ENCODE measurements around the gene DUSP1. TPM values are rescaled to one million over a fixed set of nuclear protein-coding genes. Genes with fewer than 3 reads are reported as not detected.
A peak's percentile ranks its signal among the peaks of the same experiment; 100 is the strongest.

Gene DUSP1
- total and polyA plus RNA-seq, 2 of the 13 experiments (the other 11 are each of a cell fraction or from before 2014, with no cell fraction given): 27.1 to 55.5 TPM

- TF ChIP-seq ZNF503 (CRISPR knock-in tag; IDR thresholded peaks at IDR 0.05): no peak
- TF ChIP-seq ZNF101 (CRISPR knock-in tag; IDR thresholded peaks at IDR 0.05; ENCODE audit: borderline replicate concordance, low read depth): no peak
- TF ChIP-seq NONO (IDR thresholded peaks at IDR 0.05): no peak
- no peak for TF ChIP-seq NONO (CRISPR knock-in tag; conservative IDR thresholded peaks at IDR 0.05)
- TF ChIP-seq MZF1 (CRISPR knock-in tag; IDR thresholded peaks at IDR 0.05; ENCODE audit: borderline replicate concordance): no peak
- no peak for TF ChIP-seq SSRP1 (CRISPR knock-in tag; IDR thresholded peaks at IDR 0.05)
- TF ChIP-seq SMARCC2 (IDR thresholded peaks at IDR 0.05): no peak
- TF ChIP-seq NBN (conservative IDR thresholded peaks at IDR 0.05): no peak
- TF ChIP-seq ZNF549 (CRISPR knock-in tag; IDR thresholded peaks at IDR 0.05): no peak
- TF ChIP-seq ZNF800 (CRISPR knock-in tag; IDR thresholded peaks at IDR 0.05): no peak
- peak; percentile 82 for TF ChIP-seq NR2C2 (CRISPR knock-in tag; IDR thresholded peaks at IDR 0.05; ENCODE audit: borderline replicate concordance)
- TF ChIP-seq EEA1 (CRISPR knock-in tag; IDR thresholded peaks at IDR 0.05; ENCODE audit: borderline replicate concordance): no peak
- TF ChIP-seq GFI1 (CRISPR knock-in tag; IDR thresholded peaks at IDR 0.05; ENCODE audit: borderline replicate concordance): no peak; the same call in 1 of the 2 replicates
- TF ChIP-seq ZNF605 (CRISPR knock-in tag; IDR thresholded peaks at IDR 0.05): no peak
- no peak for TF ChIP-seq JUNB (CRISPR knock-in tag; IDR thresholded peaks at IDR 0.05; ENCODE audit: borderline replicate concordance)
- TF ChIP-seq ATF4 (CRISPR knock-in tag; IDR thresholded peaks at IDR 0.05): peak in 1 of 2 experiments; percentile 39; a peak in 1 of 4 replicates
- TF ChIP-seq ZNF607 (CRISPR knock-in tag; IDR thresholded peaks at IDR 0.05; ENCODE audit: borderline replicate concordance): no peak
- TF ChIP-seq TAF1 (CRISPR knock-in tag; IDR thresholded peaks at IDR 0.05): no peak
- TF ChIP-seq MEF2D (CRISPR knock-in tag; IDR thresholded peaks at IDR 0.05): no peak
- no peak for TF ChIP-seq MBNL3 (CRISPR knock-in tag; conservative IDR thresholded peaks at IDR 0.05)
- peak; percentile 23 for TF ChIP-seq TEAD3 (CRISPR knock-in tag; optimal IDR thresholded peaks at IDR 0.05; ENCODE audit: borderline replicate concordance)
- no peak for TF ChIP-seq HMG20B (CRISPR knock-in tag; conservative IDR thresholded peaks at IDR 0.05)
- TF ChIP-seq DRAP1 (CRISPR knock-in tag; IDR thresholded peaks at IDR 0.05): peak; percentile 37; the same call in 1 of the 2 replicates
- no peak for TF ChIP-seq SUZ12 (IDR thresholded peaks at IDR 0.05; ENCODE audit: low read depth, low read length)
These were observed 36.1 kb upstream of the DUSP1 start (continued) for GRCh38 chr5:172806897-172807672.
